NCI-H2107 treated with DMSO at 0.1 percent for 48 hours (cell line): ENCODE measurements around the gene IRX3.

Experiments
- DNase-seq: peaks from one replicate; lab custom pipeline; 2025; ENCODE audit not compliant: unreplicated experiment; lab: John Stamatoyannopoulos, UW

The IRX3 gene

GRCh38 chr16:54286366-54287130, at the start of gene IRX3:
Gene IRX3 (minus strand): TSS chr16:54286787. CDS start chr16:54286050, 737 bp downstream.
- DNase-seq, result no peak

GRCh38 chr16:54335230-54335629, 48.6 kb upstream of the IRX3 start:
- DNase-seq, result no peak

- no peak for DNase-seq
Observed at GRCh38 chr16:54334208-54334607, 47.6 kb upstream of the IRX3 start.

GRCh38 chr16:54331241-54332002, 44.8 kb upstream of the IRX3 start:
- no peak for DNase-seq

- no peak for DNase-seq
Observed at GRCh38 chr16:54327609-54328008, 41.0 kb upstream of the IRX3 start.

- no peak for DNase-seq
Observed at GRCh38 chr16:54326266-54326662, 39.7 kb upstream of the IRX3 start.

GRCh38 chr16:54325616-54326265, 39.2 kb upstream of the IRX3 start:
- DNase-seq, result no peak

GRCh38 chr16:54324716-54325115, 38.1 kb upstream of the IRX3 start:
- DNase-seq, result no peak

- DNase-seq, result no peak
Observed at GRCh38 chr16:54320697-54321340, 34.2 kb upstream of the IRX3 start.

GRCh38 chr16:54318941-54319340, 32.4 kb upstream of the IRX3 start:
- DNase-seq, result no peak

- no peak for DNase-seq
Observed at GRCh38 chr16:54317101-54317611, 30.6 kb upstream of the IRX3 start.

- DNase-seq, result no peak
Observed at GRCh38 chr16:54316095-54316889, 29.7 kb upstream of the IRX3 start.

- no peak for DNase-seq
Observed at GRCh38 chr16:54313789-54314188, 27.2 kb upstream of the IRX3 start.

GRCh38 chr16:54312502-54312991, 26.0 kb upstream of the IRX3 start:
- DNase-seq, result no peak

- no peak for DNase-seq
Observed at GRCh38 chr16:54309341-54309740, 22.8 kb upstream of the IRX3 start.

- DNase-seq, result no peak
Observed at GRCh38 chr16:54305080-54305479, 18.5 kb upstream of the IRX3 start.

- no peak for DNase-seq
Observed at GRCh38 chr16:54303613-54304012, 17.0 kb upstream of the IRX3 start.

GRCh38 chr16:54297154-54297553, 10.6 kb upstream of the IRX3 start:
- DNase-seq, result no peak

GRCh38 chr16:54296543-54296942, 10.0 kb upstream of the IRX3 start:
- no peak for DNase-seq
